ENCODE measurements around the gene NHS.

NHS gene

GRCh38 chrX:17706676-17707075 is 331.7 kb downstream of the NHS start:
- Histone ChIP-seq H3K27ac (ENCODE audit: low read length) (no peak overlapping the region), H3K9me3 (replicated peaks; ENCODE audit: insufficient read depth, low read length) (no peaks in the 10 kb centered on the region), H3K4me1 (ENCODE audit: low read length) (no peaks in the 10 kb centered on the region), H3K9me2 (replicated peaks; ENCODE audit: insufficient read depth, low read length) (no peaks in the 10 kb centered on the region), H3K79me2 (ENCODE audit: low read length) (no peaks in the 10 kb centered on the region), H2AFZ (ENCODE audit: low read length) (no peak overlapping the region), H3F3A (ENCODE audit: insufficient read depth, low read length) (no peaks in the 10 kb centered on the region), H3K27me3 (replicated peaks; ENCODE audit: insufficient read depth, low read length) (no peaks in the 10 kb centered on the region), H4K20me1 (ENCODE audit: insufficient read depth, low read length) (no peaks in the 10 kb centered on the region), H3K36me3 (replicated peaks; ENCODE audit: insufficient read depth, low read length) (no peaks in the 10 kb centered on the region), H3K9ac (ENCODE audit: low read length) (no peak overlapping the region), H3K4me2 (ENCODE audit: low read depth, low read length) (no peak overlapping the region), H3K4me3 (ENCODE audit: low read length) (no peak overlapping the region)
- no peak for DNase-seq
- TF ChIP-seq EZH2 (optimal IDR thresholded peaks at IDR 0.05; ENCODE audit: low read depth, low read length) (no peak), EZH2phosphoT487 (IDR thresholded peaks at IDR 0.05; ENCODE audit: low read length) (no peak)
- TF ChIP-seq, protein P1, sequence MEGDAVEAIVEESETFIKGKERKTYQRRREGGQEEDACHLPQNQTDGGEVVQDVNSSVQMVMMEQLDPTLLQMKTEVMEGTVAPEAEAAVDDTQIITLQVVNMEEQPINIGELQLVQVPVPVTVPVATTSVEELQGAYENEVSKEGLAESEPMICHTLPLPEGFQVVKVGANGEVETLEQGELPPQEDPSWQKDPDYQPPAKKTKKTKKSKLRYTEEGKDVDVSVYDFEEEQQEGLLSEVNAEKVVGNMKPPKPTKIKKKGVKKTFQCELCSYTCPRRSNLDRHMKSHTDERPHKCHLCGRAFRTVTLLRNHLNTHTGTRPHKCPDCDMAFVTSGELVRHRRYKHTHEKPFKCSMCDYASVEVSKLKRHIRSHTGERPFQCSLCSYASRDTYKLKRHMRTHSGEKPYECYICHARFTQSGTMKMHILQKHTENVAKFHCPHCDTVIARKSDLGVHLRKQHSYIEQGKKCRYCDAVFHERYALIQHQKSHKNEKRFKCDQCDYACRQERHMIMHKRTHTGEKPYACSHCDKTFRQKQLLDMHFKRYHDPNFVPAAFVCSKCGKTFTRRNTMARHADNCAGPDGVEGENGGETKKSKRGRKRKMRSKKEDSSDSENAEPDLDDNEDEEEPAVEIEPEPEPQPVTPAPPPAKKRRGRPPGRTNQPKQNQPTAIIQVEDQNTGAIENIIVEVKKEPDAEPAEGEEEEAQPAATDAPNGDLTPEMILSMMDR (IDR thresholded peaks at IDR 0.05; ENCODE audit: low read length): no peak

GRCh38 chrX:17707731-17708130 is 332.7 kb downstream of the NHS start:
- no peaks in the 10 kb centered on the region for H3K27me3 ChIP-seq (replicated peaks; ENCODE audit: insufficient read depth, low read length)
- H2AFZ ChIP-seq (ENCODE audit: low read length): no peak overlapping the region
- no peak overlapping the region for H3K9ac ChIP-seq (ENCODE audit: low read length)
- no peaks in the 10 kb centered on the region for H3K4me1 ChIP-seq (ENCODE audit: low read length)
- H3K27ac ChIP-seq (ENCODE audit: low read length): no peak overlapping the region
- H3K79me2 ChIP-seq (ENCODE audit: low read length): no peaks in the 10 kb centered on the region
- H3K9me2 ChIP-seq (replicated peaks; ENCODE audit: insufficient read depth, low read length): no peaks in the 10 kb centered on the region
- no peak overlapping the region for H3K4me3 ChIP-seq (ENCODE audit: low read length)
- TF ChIP-seq, protein P1 (IDR thresholded peaks at IDR 0.05; ENCODE audit: low read length): no peak
- TF ChIP-seq EZH2phosphoT487 (IDR thresholded peaks at IDR 0.05; ENCODE audit: low read length) (no peak), EZH2 (optimal IDR thresholded peaks at IDR 0.05; ENCODE audit: low read depth, low read length) (no peak)
- no peaks in the 10 kb centered on the region for H3K9me3 ChIP-seq (replicated peaks; ENCODE audit: insufficient read depth, low read length)
- no peaks in the 10 kb centered on the region for H3F3A ChIP-seq (ENCODE audit: insufficient read depth, low read length)
- no peaks in the 10 kb centered on the region for H4K20me1 ChIP-seq (ENCODE audit: insufficient read depth, low read length)
- no peaks in the 10 kb centered on the region for H3K36me3 ChIP-seq (replicated peaks; ENCODE audit: insufficient read depth, low read length)
- DNase-seq: no peak
- H3K4me2 ChIP-seq (ENCODE audit: low read depth, low read length): no peak overlapping the region

DNA sequence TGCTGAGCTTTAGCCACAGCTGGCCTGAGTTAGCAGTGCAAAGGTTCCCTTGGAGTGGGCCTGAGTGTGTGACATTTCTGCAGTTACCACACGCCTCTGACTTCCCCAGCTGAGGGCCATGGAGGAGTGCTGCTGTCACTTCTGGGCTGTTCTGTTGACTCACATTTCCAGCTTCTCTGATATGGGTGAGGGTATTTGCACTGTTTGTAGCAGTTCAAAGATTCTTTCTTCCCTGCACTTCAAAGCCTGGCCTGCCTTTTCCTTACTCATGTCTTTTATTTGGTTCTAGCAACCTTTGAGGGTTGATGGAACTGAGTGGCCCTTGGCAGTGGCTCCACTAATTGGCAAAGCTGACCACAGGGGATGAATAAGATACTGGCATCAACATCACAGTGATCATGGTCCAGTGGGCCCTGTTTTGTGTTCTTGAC is 335.9 kb downstream of the NHS start:
- TF ChIP-seq EZH2 (optimal IDR thresholded peaks at IDR 0.05; ENCODE audit: low read depth, low read length): no peak
- TF ChIP-seq EZH2phosphoT487 (IDR thresholded peaks at IDR 0.05; ENCODE audit: low read length): no peak
- TF ChIP-seq, protein P1 (IDR thresholded peaks at IDR 0.05; ENCODE audit: low read length): no peak
- no peak overlapping the region for H3K4me3 ChIP-seq (ENCODE audit: low read length)
- no peaks in the 10 kb centered on the region for H3K27me3 ChIP-seq (replicated peaks; ENCODE audit: insufficient read depth, low read length)
- H3K4me1 ChIP-seq (ENCODE audit: low read length): no peaks in the 10 kb centered on the region
- H3K27ac ChIP-seq (ENCODE audit: low read length): no peak overlapping the region
- H3K4me2 ChIP-seq (ENCODE audit: low read depth, low read length): no peak overlapping the region
- H3K9me2 ChIP-seq (replicated peaks; ENCODE audit: insufficient read depth, low read length): no peaks in the 10 kb centered on the region
- no peak overlapping the region for H3K9ac ChIP-seq (ENCODE audit: low read length)
- H4K20me1 ChIP-seq (ENCODE audit: insufficient read depth, low read length): no peaks in the 10 kb centered on the region
- H2AFZ ChIP-seq (ENCODE audit: low read length): no peak overlapping the region
- no peaks in the 10 kb centered on the region for H3K9me3 ChIP-seq (replicated peaks; ENCODE audit: insufficient read depth, low read length)
- no peaks in the 10 kb centered on the region for H3K79me2 ChIP-seq (ENCODE audit: low read length)
- H3K36me3 ChIP-seq (replicated peaks; ENCODE audit: insufficient read depth, low read length): no peaks in the 10 kb centered on the region
- DNase-seq: no peak
- H3F3A ChIP-seq (ENCODE audit: insufficient read depth, low read length): no peaks in the 10 kb centered on the region
